Measurements from ENCODE around the gene ADGRD1. TPM values are rescaled to one million over a fixed set of nuclear protein-coding genes. Genes with fewer than 3 reads are reported as not detected.

The ADGRD1 gene
- total RNA-seq, 2 experiments from 2014 or later = 0.64 to 1.0 TPM

GRCh38 chr12:131028587-131029338 is 75.1 kb downstream of the ADGRD1 start:
- CTCF ChIA-PET = no interaction called here
- Mint-ChIP-seq H3K4me3 (no peak overlapping the region), H3K27me3 (peaks cover 4% of the 10 kb centered on the region), H3K9me3 (no peaks in the 10 kb centered on the region), H3K36me3 (no peaks in the 10 kb centered on the region), H3K4me1 (ENCODE audit: low read depth) (no peaks in the 10 kb centered on the region), H3K27ac (no peak overlapping the region)
- DNase-seq = no peak
- POLR2A ChIA-PET = no interaction called here
- intact Hi-C loops (cut with micrococcal nuclease) = no loop called here

DNA sequence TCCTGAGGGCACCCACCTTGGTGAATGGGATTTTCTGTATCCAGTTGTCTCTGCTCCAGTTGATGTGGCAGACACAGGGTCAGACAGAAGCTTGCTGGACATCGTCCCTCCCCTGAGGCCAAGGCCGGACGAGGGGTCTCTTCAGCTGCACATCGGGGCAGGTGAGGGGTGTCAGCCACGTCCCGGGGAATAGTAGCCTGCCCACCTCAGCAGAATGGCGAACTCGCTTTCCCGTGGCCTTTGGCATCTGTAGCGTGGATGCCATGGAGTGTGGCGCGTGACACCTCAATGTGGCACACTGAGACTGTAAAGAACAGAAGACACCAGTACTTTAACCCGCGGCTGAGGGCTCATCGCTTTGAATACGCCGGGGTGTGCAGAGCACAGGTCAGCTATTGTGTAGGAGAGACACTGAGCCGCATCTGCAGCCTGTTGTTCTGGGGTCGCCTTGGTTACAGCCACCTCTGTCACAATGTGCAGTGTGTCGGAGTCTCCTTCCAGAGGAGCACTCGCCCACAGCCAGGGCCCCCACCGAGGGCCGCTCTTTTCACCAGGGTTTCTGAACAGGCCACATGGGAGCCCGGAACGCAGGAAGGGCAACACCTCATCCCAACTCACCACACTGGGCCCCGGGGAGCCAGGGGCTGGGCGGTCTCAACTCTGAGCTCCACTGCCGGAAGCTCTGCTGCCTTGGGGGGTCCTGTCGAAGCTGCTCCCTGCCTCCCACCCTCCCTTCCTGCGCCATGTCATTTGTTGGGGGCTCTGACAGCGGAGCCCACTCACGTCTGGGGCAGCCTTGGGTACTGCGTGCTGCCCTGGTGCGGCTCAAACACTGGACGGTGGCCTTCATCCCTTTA is 77.0 kb downstream of the ADGRD1 start:
- no peak for DNase-seq
- no peaks in the 10 kb centered on the region for H3K9me3 Mint-ChIP-seq
- ChIA-PET POLR2A (no interaction called here), CTCF (no interaction called here)
- peaks cover 4% of the 10 kb centered on the region for H3K27me3 Mint-ChIP-seq
- no peak overlapping the region for H3K27ac Mint-ChIP-seq
- H3K4me3 Mint-ChIP-seq = no peak overlapping the region
- H3K36me3 Mint-ChIP-seq = no peaks in the 10 kb centered on the region
- intact Hi-C loops (cut with micrococcal nuclease) = no loop called here
- H3K4me1 Mint-ChIP-seq (ENCODE audit: low read depth) = no peaks in the 10 kb centered on the region

DNA sequence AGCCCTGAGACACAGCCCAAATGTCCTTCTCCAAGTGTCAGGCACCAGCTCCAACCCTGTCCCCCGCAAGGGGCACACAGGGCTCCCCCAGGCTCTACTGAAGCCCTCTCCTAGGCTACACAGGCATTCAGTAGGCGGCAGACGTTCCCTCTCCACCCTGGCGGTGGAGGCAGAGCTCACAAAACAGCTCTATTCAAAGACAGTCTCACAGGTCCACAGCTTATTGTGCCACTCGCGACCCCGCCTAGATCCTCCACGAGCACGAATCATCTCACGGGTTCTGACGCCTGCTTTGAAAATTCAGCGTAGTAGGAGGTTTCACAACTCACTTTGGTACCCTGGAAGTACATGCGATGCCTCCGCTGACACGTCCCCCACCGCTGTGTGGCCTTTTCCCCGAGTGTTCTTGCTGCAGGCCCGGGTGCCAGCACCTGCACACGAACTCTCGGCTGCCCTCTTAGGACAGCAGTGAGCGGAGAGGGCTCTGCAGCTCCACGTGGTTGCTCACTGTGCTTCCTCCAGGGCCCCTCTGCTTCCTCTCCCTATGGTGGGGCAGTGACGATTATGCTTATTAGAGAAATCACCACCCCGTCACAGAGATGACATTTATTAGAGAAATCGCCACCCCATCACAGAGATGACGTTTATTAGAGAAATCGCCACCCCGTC is 78.5 kb downstream of the ADGRD1 start:
- DNase-seq = no peak
- Mint-ChIP-seq H3K27me3 (peaks cover 4% of the 10 kb centered on the region), H3K36me3 (no peaks in the 10 kb centered on the region), H3K4me3 (no peak overlapping the region), H3K4me1 (ENCODE audit: low read depth) (no peaks in the 10 kb centered on the region), H3K9me3 (peaks cover 3% of the 10 kb centered on the region), H3K27ac (no peak overlapping the region)
- CTCF ChIA-PET = no interaction called here
- POLR2A ChIA-PET = no interaction called here
- intact Hi-C loops (cut with micrococcal nuclease) = no loop called here

- peaks cover 4% of the 10 kb centered on the region for H3K27me3 Mint-ChIP-seq
- no peak overlapping the region for H3K27ac Mint-ChIP-seq
- DNase-seq = no peak
- H3K36me3 Mint-ChIP-seq = no peaks in the 10 kb centered on the region
- ChIA-PET CTCF (no interaction called here), POLR2A (no interaction called here)
- H3K9me3 Mint-ChIP-seq = peaks cover 6% of the 10 kb centered on the region
- no peaks in the 10 kb centered on the region for H3K4me1 Mint-ChIP-seq (ENCODE audit: low read depth)
- intact Hi-C loops (cut with micrococcal nuclease) = no loop called here
- no peak overlapping the region for H3K4me3 Mint-ChIP-seq
Measured at GRCh38 chr12:131033486-131033885, 79.8 kb downstream of the ADGRD1 start.

DNA sequence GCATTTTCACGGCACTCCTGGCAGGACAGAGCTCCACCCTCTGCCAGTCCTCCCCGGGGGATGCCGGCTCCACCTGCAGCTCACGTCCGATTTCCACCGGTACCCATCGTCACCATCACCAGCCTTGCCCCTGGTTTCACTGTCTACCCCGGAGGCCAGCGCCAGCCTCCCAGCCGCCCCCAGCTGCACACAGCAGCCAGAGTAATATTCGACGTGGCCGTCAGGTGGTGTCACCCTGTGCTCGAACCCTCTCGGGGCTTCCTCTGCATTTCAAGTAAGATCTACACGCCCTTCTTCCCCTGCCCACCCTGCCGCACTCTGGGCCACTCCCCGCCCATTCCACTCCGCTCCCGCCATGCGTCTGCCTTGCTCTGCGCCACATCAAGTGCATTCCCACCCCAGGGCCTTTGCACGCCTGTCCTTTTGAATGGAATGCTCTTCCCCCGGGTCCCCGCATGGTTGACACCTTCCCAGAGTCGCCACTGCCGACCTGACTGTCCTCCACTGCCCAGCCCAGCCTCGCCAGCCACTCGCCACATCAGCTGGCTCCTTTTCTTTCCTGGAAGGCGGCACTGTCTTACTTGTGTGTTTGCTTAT is 80.3 kb downstream of the ADGRD1 start:
- no peaks in the 10 kb centered on the region for H3K4me1 Mint-ChIP-seq (ENCODE audit: low read depth)
- no peaks in the 10 kb centered on the region for H3K36me3 Mint-ChIP-seq
- peaks cover 4% of the 10 kb centered on the region for H3K27me3 Mint-ChIP-seq
- H3K27ac Mint-ChIP-seq = no peak overlapping the region
- POLR2A ChIA-PET = no interaction called here
- intact Hi-C loops (cut with micrococcal nuclease) = no loop called here
- CTCF ChIA-PET = no interaction called here
- H3K4me3 Mint-ChIP-seq = no peak overlapping the region
- peaks cover 6% of the 10 kb centered on the region for H3K9me3 Mint-ChIP-seq
- DNase-seq = no peak

- no peak for DNase-seq
- intact Hi-C loops (cut with micrococcal nuclease) = no loop called here
- Mint-ChIP-seq H3K4me1 (ENCODE audit: low read depth) (no peaks in the 10 kb centered on the region), H3K4me3 (no peak overlapping the region), H3K9me3 (peaks cover 6% of the 10 kb centered on the region), H3K27ac (no peak overlapping the region), H3K27me3 (peaks cover 4% of the 10 kb centered on the region), H3K36me3 (no peaks in the 10 kb centered on the region)
- ChIA-PET POLR2A (no interaction called here), CTCF (no interaction called here)
Measured at GRCh38 chr12:131034631-131035244, 81.0 kb downstream of the ADGRD1 start.

DNA sequence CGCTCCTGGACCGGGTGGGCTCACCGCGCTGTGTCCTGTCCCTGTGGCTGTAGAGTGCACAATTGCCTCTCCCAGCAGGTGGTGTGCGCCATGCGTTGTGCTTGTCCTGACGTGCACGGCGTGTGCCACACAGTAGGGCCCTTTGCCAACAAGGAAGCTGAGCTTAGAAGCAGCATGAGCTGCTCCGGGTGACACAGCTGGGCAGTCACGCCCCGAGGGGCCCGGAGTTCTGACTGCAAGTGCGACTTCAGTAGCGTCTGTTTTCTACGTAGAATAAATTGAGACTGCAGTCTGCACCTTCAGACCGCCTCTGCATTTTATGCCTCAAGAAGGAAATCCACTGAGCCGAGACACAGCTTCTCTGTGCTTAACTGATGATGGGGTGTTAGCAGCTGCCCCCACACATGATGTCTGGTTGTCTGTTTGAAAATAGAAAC is 81.6 kb downstream of the ADGRD1 start:
- intact Hi-C loops (cut with micrococcal nuclease) = no loop called here
- Mint-ChIP-seq H3K4me1 (ENCODE audit: low read depth) (no peaks in the 10 kb centered on the region), H3K9me3 (peaks cover 6% of the 10 kb centered on the region), H3K27me3 (peaks cover 4% of the 10 kb centered on the region), H3K4me3 (no peak overlapping the region), H3K36me3 (no peaks in the 10 kb centered on the region), H3K27ac (no peak overlapping the region)
- POLR2A ChIA-PET = no interaction called here
- CTCF ChIA-PET = no interaction called here
- peak; percentile 11 for DNase-seq

GRCh38 chr12:131038159-131038558 is 84.5 kb downstream of the ADGRD1 start:
- H3K9me3 Mint-ChIP-seq = peaks cover 6% of the 10 kb centered on the region
- H3K36me3 Mint-ChIP-seq = no peaks in the 10 kb centered on the region
- POLR2A ChIA-PET = no interaction called here
- no peaks in the 10 kb centered on the region for H3K4me1 Mint-ChIP-seq (ENCODE audit: low read depth)
- CTCF ChIA-PET = no interaction called here
- no peak for DNase-seq
- intact Hi-C loops (cut with micrococcal nuclease) = no loop called here
- no peak overlapping the region for H3K27ac Mint-ChIP-seq
- H3K27me3 Mint-ChIP-seq = no peaks in the 10 kb centered on the region
- no peak overlapping the region for H3K4me3 Mint-ChIP-seq

DNA sequence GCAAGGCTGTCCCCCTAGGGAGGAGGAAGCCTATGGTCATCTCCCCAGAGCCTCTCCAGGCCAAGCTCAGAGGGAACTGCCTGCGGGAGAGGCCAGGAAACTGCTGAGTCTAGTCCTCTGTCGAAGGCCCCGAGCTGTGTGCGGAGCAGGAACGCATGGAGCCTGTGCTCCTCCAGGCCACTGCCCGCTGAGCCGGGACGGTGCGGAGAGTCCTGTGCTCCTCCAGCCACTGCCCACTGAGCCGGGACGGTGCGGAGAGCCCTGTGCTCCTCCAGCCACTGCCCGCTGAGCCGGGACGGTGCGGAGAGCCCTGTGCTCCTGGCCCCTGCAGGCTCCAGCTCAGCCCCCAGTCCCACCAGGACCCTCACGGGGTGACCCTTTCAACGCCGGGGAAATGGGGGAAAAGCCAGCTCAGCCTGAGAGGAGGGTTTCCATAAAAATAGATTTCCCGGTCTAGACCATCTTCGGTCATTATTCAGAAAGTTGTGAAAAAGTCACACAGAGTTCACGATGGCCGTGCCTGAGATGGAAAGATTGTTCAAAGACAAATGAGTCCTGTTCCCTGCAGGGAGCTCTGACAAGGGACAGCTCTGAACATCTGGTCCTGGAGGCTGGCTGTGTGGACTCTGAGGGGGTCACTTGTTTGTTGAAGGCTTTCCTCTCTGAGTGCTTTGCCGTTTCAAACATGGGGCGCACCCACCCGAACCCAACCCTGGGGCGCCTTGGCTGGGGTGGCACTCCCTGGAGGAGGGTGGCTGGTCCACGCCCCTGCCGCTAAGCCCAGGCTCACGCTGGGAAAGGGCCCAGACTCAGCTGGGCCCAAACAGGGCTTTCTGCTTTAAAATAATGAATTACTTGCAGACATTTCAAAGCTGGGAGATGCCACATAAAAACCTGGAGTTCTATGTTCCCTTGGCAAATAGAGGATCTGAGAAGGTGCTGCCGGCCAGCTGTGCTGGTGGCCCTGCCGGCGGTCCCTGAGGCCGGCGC is 85.5 kb downstream of the ADGRD1 start:
- no peak overlapping the region for H3K4me3 Mint-ChIP-seq
- H3K36me3 Mint-ChIP-seq = no peaks in the 10 kb centered on the region
- ChIA-PET POLR2A (no interaction called here), CTCF (no interaction called here)
- H3K9me3 Mint-ChIP-seq = peaks cover 6% of the 10 kb centered on the region
- intact Hi-C loops (cut with micrococcal nuclease) = no loop called here
- no peak for DNase-seq
- H3K27ac Mint-ChIP-seq = no peak overlapping the region
- no peaks in the 10 kb centered on the region for H3K27me3 Mint-ChIP-seq
- H3K4me1 Mint-ChIP-seq (ENCODE audit: low read depth) = no peaks in the 10 kb centered on the region

DNA sequence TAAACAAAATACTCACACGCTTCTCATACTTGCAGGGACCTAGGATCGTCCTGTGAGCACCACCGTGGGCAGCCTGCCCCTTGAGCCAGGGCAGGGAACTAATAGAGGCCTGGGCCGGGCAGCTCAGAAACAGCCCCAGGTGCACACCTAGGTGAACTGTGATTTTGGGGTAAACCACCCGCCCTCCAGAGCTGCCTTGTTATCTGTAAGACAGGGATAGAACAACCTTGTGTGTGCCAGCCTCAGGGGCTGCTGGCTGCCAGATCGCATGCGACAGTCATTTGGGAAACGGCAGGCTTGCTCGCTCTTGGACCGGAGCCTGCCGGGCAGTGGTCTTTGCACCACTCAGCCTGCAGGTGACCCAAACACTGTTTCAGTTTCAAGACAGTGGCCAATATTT is 86.8 kb downstream of the ADGRD1 start:
- intact Hi-C loops (cut with micrococcal nuclease) = no loop called here
- Mint-ChIP-seq H3K27me3 (no peaks in the 10 kb centered on the region), H3K4me3 (no peak overlapping the region), H3K36me3 (no peaks in the 10 kb centered on the region), H3K9me3 (peaks cover 6% of the 10 kb centered on the region), H3K27ac (no peak overlapping the region), H3K4me1 (ENCODE audit: low read depth) (no peaks in the 10 kb centered on the region)
- ChIA-PET CTCF (no interaction called here), POLR2A (no interaction called here)
- DNase-seq = no peak

DNA sequence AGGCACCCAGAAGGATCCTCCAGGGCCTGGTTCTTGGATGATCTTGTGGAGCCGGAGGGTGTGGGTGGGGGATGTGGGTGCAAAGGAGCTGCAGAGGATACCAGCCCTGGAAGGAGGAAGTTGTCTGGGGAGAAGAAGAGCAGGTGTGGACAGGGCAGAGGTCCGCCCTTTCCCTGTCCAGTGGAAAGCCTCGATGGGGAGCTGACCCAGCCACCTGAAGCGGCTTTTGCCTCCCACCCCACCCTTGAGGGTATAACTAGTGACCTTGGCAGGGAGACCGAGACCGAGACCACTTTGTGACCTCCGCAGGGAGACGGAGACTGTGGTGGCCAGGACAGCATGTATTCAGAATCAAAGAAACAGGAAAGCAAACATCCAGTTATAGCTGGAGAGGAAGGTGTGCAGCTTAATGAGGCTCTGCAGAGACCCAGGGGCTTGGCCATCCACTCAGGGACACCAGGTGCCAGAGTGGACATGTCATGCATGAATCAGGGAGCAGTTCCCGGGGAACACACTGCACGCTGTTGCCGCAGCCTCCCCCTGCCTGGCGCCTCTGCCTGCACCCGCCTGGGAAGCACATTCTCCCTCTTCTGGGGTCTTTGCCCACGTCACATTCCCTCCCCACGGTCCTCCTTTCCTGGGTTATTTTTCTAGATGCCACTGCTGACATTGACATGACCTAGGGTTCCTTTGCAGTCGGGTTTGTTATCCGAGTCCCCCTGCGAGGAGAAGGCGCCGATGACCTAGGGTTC is 87.7 kb downstream of the ADGRD1 start:
- intact Hi-C loops (cut with micrococcal nuclease) = no loop called here
- no peak for DNase-seq
- Mint-ChIP-seq H3K27me3 (no peaks in the 10 kb centered on the region), H3K9me3 (peaks cover 6% of the 10 kb centered on the region), H3K4me3 (no peak overlapping the region), H3K36me3 (no peaks in the 10 kb centered on the region), H3K4me1 (ENCODE audit: low read depth) (no peaks in the 10 kb centered on the region), H3K27ac (no peak overlapping the region)
- CTCF ChIA-PET = no interaction called here
- POLR2A ChIA-PET = no interaction called here
